ENCODE measurements around the gene PRDM2. TPM values are rescaled to one million over a fixed set of nuclear protein-coding genes. Genes with fewer than 3 reads are reported as not detected.
A peak's percentile ranks its signal among the peaks of the same experiment; 100 is the strongest.

PRDM2 gene
- total and polyA plus RNA-seq, 9 donors, result 30.0 to 81.9 (median 61.8) TPM

DNA sequence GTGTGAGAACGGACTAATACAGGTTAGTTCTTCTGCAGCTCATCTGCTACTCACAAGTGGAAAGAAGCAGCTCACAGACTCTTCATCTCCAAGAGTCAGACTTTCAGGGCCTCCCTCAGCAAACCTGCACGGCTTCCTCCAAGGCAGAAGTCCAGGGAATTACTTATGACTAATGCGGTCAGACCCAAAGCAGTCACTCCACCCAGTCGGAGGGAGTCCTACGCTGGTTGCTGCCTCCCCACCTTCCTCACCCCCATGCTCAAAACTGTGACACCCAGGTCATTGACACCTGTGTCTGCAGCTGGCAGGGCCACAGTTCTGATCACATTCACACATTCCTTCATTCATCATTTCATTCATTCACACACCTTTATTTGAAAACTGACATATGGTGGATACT lies 38.4 kb upstream of the PRDM2 start:
- peak in 2 of 5 donors; percentile 36 to 49 for DNase-seq
- H3K4me1 ChIP-seq (ENCODE audit: insufficient read depth), result peaks cover 1% of the 10 kb centered on the region
- no peaks in the 10 kb centered on the region for H3K27me3 ChIP-seq
- intact Hi-C loops (cut with DNase I), result loop anchor here in 3 of 4 donors (10.0 kb wide), 3 partner anchors 77 to 163 kb away; partner anchors contain the start of gene PDPN (in 1 of the 3)
- H3K36me3 ChIP-seq, result no peaks in the 10 kb centered on the region
- no peaks in the 10 kb centered on the region for H3K9me3 ChIP-seq
- no peak overlapping the region for H3K27ac ChIP-seq
- TF ChIP-seq EP300 (IDR thresholded peaks at IDR 0.05), result no peak
- TF ChIP-seq POLR2A (IDR thresholded peaks at IDR 0.05), result no peak
- TF ChIP-seq, protein P1, sequence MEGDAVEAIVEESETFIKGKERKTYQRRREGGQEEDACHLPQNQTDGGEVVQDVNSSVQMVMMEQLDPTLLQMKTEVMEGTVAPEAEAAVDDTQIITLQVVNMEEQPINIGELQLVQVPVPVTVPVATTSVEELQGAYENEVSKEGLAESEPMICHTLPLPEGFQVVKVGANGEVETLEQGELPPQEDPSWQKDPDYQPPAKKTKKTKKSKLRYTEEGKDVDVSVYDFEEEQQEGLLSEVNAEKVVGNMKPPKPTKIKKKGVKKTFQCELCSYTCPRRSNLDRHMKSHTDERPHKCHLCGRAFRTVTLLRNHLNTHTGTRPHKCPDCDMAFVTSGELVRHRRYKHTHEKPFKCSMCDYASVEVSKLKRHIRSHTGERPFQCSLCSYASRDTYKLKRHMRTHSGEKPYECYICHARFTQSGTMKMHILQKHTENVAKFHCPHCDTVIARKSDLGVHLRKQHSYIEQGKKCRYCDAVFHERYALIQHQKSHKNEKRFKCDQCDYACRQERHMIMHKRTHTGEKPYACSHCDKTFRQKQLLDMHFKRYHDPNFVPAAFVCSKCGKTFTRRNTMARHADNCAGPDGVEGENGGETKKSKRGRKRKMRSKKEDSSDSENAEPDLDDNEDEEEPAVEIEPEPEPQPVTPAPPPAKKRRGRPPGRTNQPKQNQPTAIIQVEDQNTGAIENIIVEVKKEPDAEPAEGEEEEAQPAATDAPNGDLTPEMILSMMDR (IDR thresholded peaks at IDR 0.05), result no peak
- 36 to 49% (median 48%) methylated on average over 5 of the region's 5 CpGs for WGBS, 3 donors
- H3K4me3 ChIP-seq, result no peak overlapping the region

DNA sequence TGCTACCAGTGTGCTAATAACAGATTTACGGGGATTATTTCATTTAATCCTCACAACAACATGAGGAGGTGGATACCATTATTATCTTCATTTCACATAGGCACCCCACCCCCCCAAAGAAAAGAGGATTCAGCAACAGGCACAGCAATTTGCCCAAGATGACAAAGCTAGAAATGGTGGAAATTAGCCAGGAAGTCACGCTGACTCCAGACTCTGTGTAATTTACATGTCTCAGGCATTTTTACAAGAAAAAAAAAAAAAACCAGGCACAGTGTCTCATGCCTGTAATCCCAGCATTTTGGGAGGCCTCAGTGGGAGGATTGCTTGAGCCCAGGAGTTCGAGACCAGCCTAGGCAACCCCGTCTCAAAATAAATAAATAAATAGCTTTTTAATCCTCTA lies 37.5 kb upstream of the PRDM2 start:
- WGBS, 3 donors, result 16 to 24% (median 22%) methylated on average over 4 of the region's 4 CpGs
- Histone ChIP-seq H3K4me3 (no peak overlapping the region), H3K27ac (no peak overlapping the region), H3K36me3 (no peaks in the 10 kb centered on the region), H3K27me3 (no peaks in the 10 kb centered on the region), H3K4me1 (ENCODE audit: insufficient read depth) (peaks cover 1% of the 10 kb centered on the region), H3K9me3 (no peaks in the 10 kb centered on the region)
- TF ChIP-seq POLR2A (IDR thresholded peaks at IDR 0.05) (no peak), EP300 (IDR thresholded peaks at IDR 0.05) (no peak)
- TF ChIP-seq, protein P1 (IDR thresholded peaks at IDR 0.05), result no peak
- DNase-seq, result peak in 2 of 5 donors; percentile 50 to 60
- intact Hi-C loops (cut with DNase I), result loop anchor here in 3 of 4 donors (10.0 kb wide), 3 partner anchors 78 to 162 kb away; partner anchors contain the start of gene PDPN (in 1 of the 3)

DNA sequence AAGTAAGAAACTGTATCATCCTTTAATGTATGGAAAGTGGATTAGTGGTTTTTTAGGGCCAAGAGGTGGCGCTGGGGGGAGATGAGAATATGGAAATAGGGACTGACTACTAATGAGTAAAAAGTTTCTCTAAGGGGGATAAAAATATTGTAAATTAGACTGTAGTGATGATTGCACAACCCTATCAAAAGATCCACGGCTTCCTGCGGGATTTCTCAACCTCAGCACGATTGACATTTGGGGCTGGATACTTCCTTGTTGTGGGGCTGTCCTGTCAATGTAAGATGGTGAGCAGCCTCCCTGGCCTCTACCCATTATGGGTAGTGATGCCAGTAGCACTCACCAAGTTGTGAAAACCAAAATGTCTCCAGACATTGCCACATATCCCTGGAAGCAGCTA lies 36.0 kb upstream of the PRDM2 start:
- intact Hi-C loops (cut with DNase I), result loop anchor here in 3 of 4 donors (2.0 to 10.0 kb wide), 5 partner anchors 79 to 299 kb away; partner anchors contain the start of gene PDPN (in 1 of the 3)
- 80 to 93% (median 89%) methylated on average over 4 of the region's 4 CpGs for WGBS, 3 donors
- TF ChIP-seq EP300 (IDR thresholded peaks at IDR 0.05), result no peak
- TF ChIP-seq, protein P1 (IDR thresholded peaks at IDR 0.05), result no peak
- no peak for TF ChIP-seq POLR2A (IDR thresholded peaks at IDR 0.05)

DNA sequence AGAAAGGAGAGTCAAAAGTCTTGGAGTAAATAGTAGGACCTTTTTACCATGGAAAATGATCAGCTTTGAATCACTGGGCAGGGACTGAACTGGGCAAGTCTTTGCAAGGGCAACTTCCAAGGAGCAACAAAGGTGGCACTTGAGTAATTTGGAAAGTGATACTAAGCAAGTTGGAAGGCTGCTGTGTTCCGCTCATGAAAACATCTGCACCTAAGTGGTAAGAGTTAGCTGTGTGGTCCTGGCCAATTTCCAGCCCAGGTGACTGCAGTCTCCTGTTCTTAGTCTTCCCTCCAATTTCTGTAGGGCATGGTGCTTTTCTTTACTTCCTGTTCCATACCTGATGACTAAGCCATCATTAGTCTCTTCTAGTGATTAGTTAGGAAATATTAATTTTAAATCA lies 35.5 kb upstream of the PRDM2 start:
- Histone ChIP-seq H3K4me1 (ENCODE audit: insufficient read depth) (peaks cover 1% of the 10 kb centered on the region), H3K27me3 (no peaks in the 10 kb centered on the region), H3K4me3 (no peak overlapping the region), H3K36me3 (no peaks in the 10 kb centered on the region), H3K9me3 (no peaks in the 10 kb centered on the region), H3K27ac (no peak overlapping the region)
- intact Hi-C loops (cut with DNase I), result loop anchor here in 3 of 4 donors (2.0 to 10.0 kb wide), 5 partner anchors 80 to 298 kb away; partner anchors contain the start of gene PDPN (in 1 of the 3)
- TF ChIP-seq, protein P1 (IDR thresholded peaks at IDR 0.05), result no peak
- TF ChIP-seq EP300 (IDR thresholded peaks at IDR 0.05) (no peak), POLR2A (IDR thresholded peaks at IDR 0.05) (no peak)
- 77 to 100% (median 98%) methylated on average over 1 of the region's 1 CpG for WGBS, 3 donors
- no peak for DNase-seq

More for the DNA sequence above, 36.0 kb upstream of the PRDM2 start:
- no peak for DNase-seq
- H3K4me1 ChIP-seq (ENCODE audit: insufficient read depth), result peaks cover 1% of the 10 kb centered on the region
- no peaks in the 10 kb centered on the region for H3K36me3 ChIP-seq
- no peaks in the 10 kb centered on the region for H3K27me3 ChIP-seq
- no peaks in the 10 kb centered on the region for H3K9me3 ChIP-seq
- no peak overlapping the region for H3K4me3 ChIP-seq
- no peak overlapping the region for H3K27ac ChIP-seq

Measured in ovary (tissue), 9 donors.